Lung (tissue), 12 donors: ENCODE measurements around the gene TNFSF8. TPM values are rescaled to one million over a fixed set of nuclear protein-coding genes. Genes with fewer than 3 reads are reported as not detected.

Experiments
- ATAC-seq: fragments of 200-7000 bp; cut with Tn5 transposase; one replicate; pipeline ENCODE4 v1.9.1; 2020; ENCODE audit warnings: moderate number of reproducible peaks; ENCODE audit not compliant: insufficient read depth, low FRiP score
- DNase-seq, 3 donors: peaks; one replicate each; pipeline ENCODE4 v3.0.0-alpha.2; 2013 to 2017
- H3K27ac ChIP-seq, 2 donors: one replicate each; pipeline ENCODE4 v1.5.1; 2013; ENCODE audit warnings: mild to moderate bottlenecking in 2 of 2, moderate library complexity in 2 of 2, control low read depth in 1 of 2, inconsistent platforms in 1 of 2, low read depth in 1 of 2, low read length in 1 of 2
- H3K27me3 ChIP-seq, 3 donors: one replicate each; pipeline ENCODE4 v1.5.1; 2013; ENCODE audit warnings: low read length in 2 of 3; ENCODE audit not compliant: control insufficient read depth in 3 of 3, insufficient read depth in 3 of 3
- H3K36me3 ChIP-seq, 4 donors: one replicate each; pipeline ENCODE4 v1.5.1; 2013; ENCODE audit warnings: low read length in 4 of 4, mild to moderate bottlenecking in 1 of 4, moderate library complexity in 1 of 4; ENCODE audit not compliant: control insufficient read depth in 4 of 4, insufficient read depth in 4 of 4
- H3K4me1 ChIP-seq, 5 donors: one replicate each; pipeline ENCODE4 v1.5.1; 2013; ENCODE audit warnings: low read length in 5 of 5, mild to moderate bottlenecking in 2 of 5, moderate library complexity in 1 of 5; ENCODE audit not compliant: control insufficient read depth in 5 of 5, insufficient read depth in 5 of 5
- H3K4me3 ChIP-seq: one replicate; pipeline ENCODE4 v1.5.1; 2013; ENCODE audit warnings: mild to moderate bottlenecking, control low read depth, moderate library complexity
- H3K9ac ChIP-seq, 2 donors: one replicate each; pipeline ENCODE4 v1.5.1; 2013; ENCODE audit warnings: low read length in 2 of 2, control low read depth in 1 of 2; ENCODE audit not compliant: insufficient read depth in 1 of 2
- H3K9me3 ChIP-seq, 4 donors: one replicate each; pipeline ENCODE4 v1.5.1; 2013; ENCODE audit warnings: low read length in 3 of 4, mild to moderate bottlenecking in 1 of 4, moderate library complexity in 1 of 4; ENCODE audit not compliant: control insufficient read depth in 4 of 4, insufficient read depth in 3 of 4
- CTCF ChIP-seq: IDR thresholded peaks from 2 replicates; pipeline ENCODE4 v1.5.1; 2012; ENCODE audit warnings: mild to moderate bottlenecking; ENCODE audit errors: control extremely low read depth, extremely low read depth
- WGBS, 2 donors: extraction: QIAGEN DNeasy Blood & Tissue Kit; methylation state at CpG; one replicate each; pipeline ENCODE4 v1.1.7; 2013; 5-methylcytosine and 5-hydroxymethylcytosine counted together
- polyA plus RNA-seq, 2 donors: library from polyadenylated mRNA; stranded (reverse); fragments of 200-250 nt; gene quantifications; one replicate each; pipeline ENCODE4 v1.2.1, GENCODE V29; 2013
- total RNA-seq, 2 donors: library from RNA; depleted of rRNA in 1 of 2; stranded (reverse); fragments of >200 nt in 1 of 2; gene quantifications; one replicate each; pipeline ENCODE4 v1.2.1, GENCODE V29; 2014 to 2021
- donor health status: control.
- donor health status: control.
- donor health status: Bipolar disorder and iron deficiency.
- donor health status: healthy.
- donor health status: DM: yes; HTN: yes; CAD: no.

The TNFSF8 gene
- total and polyA plus RNA-seq, 4 donors, result 0.61 to 8.7 (median 4.8) TPM

- peaks cover 0 to 1% (median 0%) of the 10 kb centered on the region in 5 donors for H3K4me1 ChIP-seq
- WGBS, 2 donors, result 54 to 74% methylated on average over 3 of the region's 3 CpGs
- no peak for TF ChIP-seq CTCF
- H3K36me3 ChIP-seq, result no peaks in the 10 kb centered on the region
- DNase-seq, result no peak
- H3K27ac ChIP-seq, result no peak overlapping the region
- H3K9ac ChIP-seq, result no peak overlapping the region
- H3K9me3 ChIP-seq, result no peaks in the 10 kb centered on the region
- ATAC-seq, result no peak
- H3K4me3 ChIP-seq, result no peak overlapping the region
- no peaks in the 10 kb centered on the region for H3K27me3 ChIP-seq
Observed at GRCh38 chr9:114869845-114870244, 60.5 kb downstream of the TNFSF8 start.

- H3K36me3 ChIP-seq, result no peaks in the 10 kb centered on the region
- TF ChIP-seq CTCF, result no peak
- no peaks in the 10 kb centered on the region for H3K9me3 ChIP-seq
- peaks cover 0 to 1% (median 0%) of the 10 kb centered on the region in 5 donors for H3K4me1 ChIP-seq
- H3K27me3 ChIP-seq, result no peaks in the 10 kb centered on the region
- 94 to 95% methylated on average over 5 of the region's 5 CpGs for WGBS, 2 donors
- no peak overlapping the region for H3K27ac ChIP-seq
- no peak overlapping the region for H3K9ac ChIP-seq
- ATAC-seq, result no peak
- no peak overlapping the region for H3K4me3 ChIP-seq
- DNase-seq, result no peak
Observed at GRCh38 chr9:114869378-114869777, 61.0 kb downstream of the TNFSF8 start.

- Histone ChIP-seq H3K9me3 (no peaks in the 10 kb centered on the region), H3K36me3 (no peaks in the 10 kb centered on the region), H3K9ac (no peak overlapping the region), H3K4me3 (no peak overlapping the region), H3K4me1 (peaks cover 0 to 1% (median 0%) of the 10 kb centered on the region in 5 donors), H3K27ac (no peak overlapping the region), H3K27me3 (no peaks in the 10 kb centered on the region)
- TF ChIP-seq CTCF, result no peak
- DNase-seq, result no peak
- no peak for ATAC-seq
- WGBS, 2 donors, result 82 to 89% methylated on average over 5 of the region's 5 CpGs
Observed at GRCh38 chr9:114867327-114867726, 63.1 kb downstream of the TNFSF8 start.

- no peak overlapping the region for H3K9ac ChIP-seq
- no peak overlapping the region for H3K27ac ChIP-seq
- no peaks in the 10 kb centered on the region for H3K36me3 ChIP-seq
- no peaks in the 10 kb centered on the region for H3K9me3 ChIP-seq
- 63 to 87% methylated on average over 1 of the region's 1 CpG for WGBS, 2 donors
- H3K27me3 ChIP-seq, result no peaks in the 10 kb centered on the region
- DNase-seq, result peak in 2 of 3 donors; percentile 17 to 47
- no peak for ATAC-seq
- TF ChIP-seq CTCF, result no peak
- no peaks in the 10 kb centered on the region for H3K4me1 ChIP-seq
- no peak overlapping the region for H3K4me3 ChIP-seq
Observed at GRCh38 chr9:114864471-114864870, 65.9 kb downstream of the TNFSF8 start.
